ENCODE data around the gene KLK6. TPM values are rescaled to one million over a fixed set of nuclear protein-coding genes. Genes with fewer than 3 reads are reported as not detected.

The KLK6 gene
- total and polyA plus RNA-seq, 8 donors, result 0.15 to 0.47 (median 0.29) TPM; not detected in 2

- DNase-seq (no peak), ATAC-seq (no peak)
- Histone ChIP-seq H3K4me1 (no peaks in the 10 kb centered on the region), H3K4me3 (no peak within 1 kb of the TSS), H3K27ac (no peak within 1 kb of the TSS), H3K27me3 (peaks cover 0 to 77% of the 10 kb centered on the region in 2 donors), H3K36me3 (no peaks in the 10 kb centered on the region), H3K9me3 (peaks cover 0 to 2% of the 10 kb centered on the region in 2 donors)
- no peak for TF ChIP-seq CTCF (IDR thresholded peaks at IDR 0.05)
- intact Hi-C loops (cut with DNase I), result no loop called here
Measured at GRCh38 chr19:51001515-51001914, 32.1 kb upstream of the KLK6 start, which contains the start of gene KLK8. TSS of gene KLK8 (minus strand) at chr19:51001604. CDS start at chr19:51001167, 437 bp downstream.

GRCh38 chr19:51000981-51001380, 31.6 kb upstream of the KLK6 start:
- intact Hi-C loops (cut with DNase I), result no loop called here
- Histone ChIP-seq H3K4me3 (no peak overlapping the region), H3K4me1 (no peaks in the 10 kb centered on the region), H3K27ac (no peak overlapping the region), H3K27me3 (peaks cover 0 to 77% of the 10 kb centered on the region in 2 donors), H3K36me3 (no peaks in the 10 kb centered on the region), H3K9me3 (peaks cover 0 to 2% of the 10 kb centered on the region in 2 donors)
- DNase-seq (no peak), ATAC-seq (no peak)
- TF ChIP-seq CTCF (IDR thresholded peaks at IDR 0.05), result no peak

- H3K36me3 ChIP-seq, result no peaks in the 10 kb centered on the region
- H3K4me1 ChIP-seq, result no peaks in the 10 kb centered on the region
- TF ChIP-seq CTCF (IDR thresholded peaks at IDR 0.05), result no peak
- H3K27me3 ChIP-seq, result peaks cover 0 to 77% of the 10 kb centered on the region in 2 donors
- no peak overlapping the region for H3K27ac ChIP-seq
- H3K4me3 ChIP-seq, result no peak overlapping the region
- peaks cover 0 to 2% of the 10 kb centered on the region in 2 donors for H3K9me3 ChIP-seq
- ATAC-seq (no peak), DNase-seq (no peak)
- intact Hi-C loops (cut with DNase I), result no loop called here
Measured at GRCh38 chr19:51000426-51000825, 31.0 kb upstream of the KLK6 start.

GRCh38 chr19:50998686-50999085, 29.3 kb upstream of the KLK6 start:
- Histone ChIP-seq H3K4me1 (no peaks in the 10 kb centered on the region), H3K36me3 (no peaks in the 10 kb centered on the region), H3K27me3 (peaks cover 0 to 72% of the 10 kb centered on the region in 2 donors), H3K4me3 (no peak overlapping the region), H3K9me3 (peaks cover 0 to 4% of the 10 kb centered on the region in 2 donors), H3K27ac (no peak overlapping the region)
- ATAC-seq (no peak), DNase-seq (no peak)
- intact Hi-C loops (cut with DNase I), result no loop called here
- TF ChIP-seq CTCF (IDR thresholded peaks at IDR 0.05), result no peak

- DNase-seq, result no peak
- H3K4me1 ChIP-seq, result no peaks in the 10 kb centered on the region
- peaks cover 0 to 4% of the 10 kb centered on the region in 2 donors for H3K9me3 ChIP-seq
- H3K36me3 ChIP-seq, result no peaks in the 10 kb centered on the region
- intact Hi-C loops (cut with DNase I), result no loop called here
- TF ChIP-seq CTCF (IDR thresholded peaks at IDR 0.05), result no peak
- peaks cover 0 to 66% of the 10 kb centered on the region in 2 donors for H3K27me3 ChIP-seq
- no peak for ATAC-seq
- no peak overlapping the region for H3K4me3 ChIP-seq
- H3K27ac ChIP-seq, result no peak overlapping the region
Measured at GRCh38 chr19:50998061-50998460, 28.7 kb upstream of the KLK6 start.
